Keratinocyte (primary cell): ENCODE measurements around the gene SERPINA1. TPM values are rescaled to one million over a fixed set of nuclear protein-coding genes. Genes with fewer than 3 reads are reported as not detected.

ENCODE experiments used
- DNase-seq: peaks from one replicate; pipeline ENCODE4 v3.0.0-alpha.2; 2011; ENCODE audit warnings: low read depth, missing footprints, low spot score
- FAIRE-seq: peaks from 2 replicates; lab custom pipeline; 2011; peaks lifted over from hg19 to GRCh38; lab: Jason Lieb, UNC
- H2AFZ ChIP-seq: 2 replicates; pipeline ENCODE4 v1.6.0; 2012; ENCODE audit warnings: low read length, control low read depth, inconsistent platforms; ENCODE audit not compliant: control insufficient read depth
- H3K27ac ChIP-seq: 2 replicates; pipeline ENCODE4 v1.5.1; 2011; ENCODE audit warnings: low read length; ENCODE audit not compliant: control insufficient read depth, insufficient read depth
- H3K27me3 ChIP-seq: 3 replicates; pipeline ENCODE4 v1.6.0; 2011; ENCODE audit warnings: low read length; ENCODE audit not compliant: control insufficient read depth, insufficient read depth; ENCODE audit errors: extremely low read depth
- H3K36me3 ChIP-seq, 2 experiments: 2 replicates in 1 of 2; 3 replicates in 1 of 2; pipeline ENCODE4 v1.5.1; 2011; ENCODE audit warnings: low read length in 2 of 2, mild to moderate bottlenecking in 1 of 2; ENCODE audit not compliant: control insufficient read depth in 2 of 2, insufficient read depth in 2 of 2; ENCODE audit errors: extremely low read depth in 1 of 2
- H3K4me1 ChIP-seq: 3 replicates; pipeline ENCODE4 v1.5.1; 2011; ENCODE audit warnings: low read length; ENCODE audit not compliant: control insufficient read depth, insufficient read depth; ENCODE audit errors: extremely low read depth
- H3K4me2 ChIP-seq: 3 replicates; pipeline ENCODE4 v1.6.0; 2011; ENCODE audit warnings: low read depth, low read length; ENCODE audit not compliant: control insufficient read depth, insufficient read depth; ENCODE audit errors: extremely low read depth
- H3K4me3 ChIP-seq, 3 experiments: fragments of 200-600 bp in 1 of 3; sonication (generic) in 1 of 3; 2 replicates in 2 of 3; 3 replicates in 1 of 3; pipeline ENCODE4 v1.5.1; 2011 to 2016; ENCODE audit warnings: low read length in 3 of 3, mild to moderate bottlenecking in 3 of 3, control low read depth in 2 of 3, inconsistent platforms in 1 of 3, low read depth in 1 of 3, mixed read lengths in 1 of 3, mixed run types in 1 of 3, moderate library complexity in 1 of 3; ENCODE audit not compliant: control insufficient read depth in 2 of 3, insufficient read depth in 2 of 3; ENCODE audit errors: extremely low read depth in 1 of 3
- H3K79me2 ChIP-seq: 2 replicates; pipeline ENCODE4 v1.6.0; 2012; ENCODE audit warnings: low read length; ENCODE audit not compliant: control insufficient read depth, insufficient read depth
- H3K9ac ChIP-seq: 3 replicates; pipeline ENCODE4 v1.6.0; 2011; ENCODE audit warnings: low read length; ENCODE audit not compliant: control insufficient read depth, insufficient read depth; ENCODE audit errors: extremely low read depth
- H3K9me1 ChIP-seq: 3 replicates; pipeline ENCODE4 v1.6.0; 2011; ENCODE audit warnings: low read length; ENCODE audit not compliant: control insufficient read depth, insufficient read depth; ENCODE audit errors: extremely low read depth
- H3K9me3 ChIP-seq: 2 replicates; pipeline ENCODE4 v1.5.1; 2012; ENCODE audit warnings: low read depth, low read length; ENCODE audit not compliant: control insufficient read depth
- H4K20me1 ChIP-seq: 3 replicates; pipeline ENCODE4 v1.6.0; 2011; ENCODE audit warnings: low read length; ENCODE audit not compliant: control insufficient read depth, insufficient read depth; ENCODE audit errors: extremely low read depth
- CTCF ChIP-seq, 3 experiments: IDR thresholded peaks in 1 of 3; conservative IDR thresholded peaks in 1 of 3; optimal IDR thresholded peaks in 1 of 3; 2 replicates in 2 of 3; 3 replicates in 1 of 3; pipeline versions ENCODE3 to v1.5.1; 2011; ENCODE audit warnings: low read length in 3 of 3, mild to moderate bottlenecking in 3 of 3, moderate library complexity in 2 of 3, control low read depth in 1 of 3, inconsistent platforms in 1 of 3; ENCODE audit not compliant: insufficient read depth in 2 of 3; ENCODE audit errors: extremely low read depth in 1 of 3
- EZH2 ChIP-seq: IDR thresholded peaks from one replicate; pipeline ENCODE4 v1.6.1; 2012; ENCODE audit warnings: inconsistent platforms, mild to moderate bottlenecking, low read length, moderate library complexity
- dilution Hi-C: fragments of 300-500 bp; cut with MboI; formaldehyde crosslinking; loops from one replicate; pipeline ENCODE4 v1.7.0; 2020; ENCODE audit warnings: low sequenced_read_pairs; ENCODE audit not compliant: extremely low pct_ligation_motif_present
- polyA plus RNA-seq, 5 experiments: library from polyadenylated mRNA; depleted of rRNA in 3 of 5; stranded (reverse) in 3 of 5; stranded (forward) in 1 of 5; unstranded in 1 of 5; fragments of >200 nt; gene quantifications; 1 replicate in 1 of 5; 2 replicates in 3 of 5; 3 replicates in 1 of 5; pipeline versions ENCODE4 v1.2.1 to v1.2.3, GENCODE V29; 2011 to 2012; ENCODE audit warnings: missing spikeins in 2 of 5, low read depth in 1 of 5, low replicate concordance in 1 of 5

SERPINA1 gene
- polyA plus RNA-seq, 1 donor (not counting 4 experiments of a cell fraction or from before 2014, with no cell fraction given) = 0.71 TPM

DNA sequence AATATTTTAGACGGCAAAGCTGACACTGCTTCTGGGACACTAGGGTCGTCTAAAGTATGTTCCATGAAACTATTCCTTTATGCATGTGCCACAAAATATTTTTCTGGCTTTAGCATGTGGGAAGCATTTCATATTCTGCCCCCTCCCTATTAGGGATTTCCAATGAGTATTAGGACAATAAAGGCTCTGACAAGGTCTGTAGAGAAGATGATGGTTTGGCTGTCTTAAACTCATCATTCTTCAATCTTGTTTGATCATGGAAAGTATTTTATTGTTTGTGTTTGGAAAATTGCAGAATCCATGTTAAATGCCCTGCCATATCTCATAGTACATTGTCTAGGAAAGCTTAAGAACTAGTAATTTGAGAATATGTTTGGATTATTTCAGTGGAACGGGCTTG, 22.8 kb downstream of the SERPINA1 start:
- no peak overlapping the region for H3K4me3 ChIP-seq
- no peaks in the 10 kb centered on the region for H3K36me3 ChIP-seq
- no peaks in the 10 kb centered on the region for H3K9me3 ChIP-seq
- no peak for FAIRE-seq
- TF ChIP-seq EZH2 (no peak), CTCF (optimal IDR thresholded peaks at IDR 0.05 in 1 of 3, IDR thresholded peaks at IDR 0.05 in 1 of 3, conservative IDR thresholded peaks at IDR 0.05 in 1 of 3; ENCODE audit: extremely low read depth in 1 of 3, insufficient read depth in 2 of 3, low read length in 3 of 3) (no peak)
- H3K9ac ChIP-seq = no peak overlapping the region
- no peaks in the 10 kb centered on the region for H3K4me1 ChIP-seq
- H3K27me3 ChIP-seq = no peaks in the 10 kb centered on the region
- no peaks in the 10 kb centered on the region for H3K9me1 ChIP-seq
- dilution Hi-C loops = no loop called here
- no peak overlapping the region for H2AFZ ChIP-seq
- DNase-seq = no peak
- no peaks in the 10 kb centered on the region for H3K79me2 ChIP-seq
- H3K27ac ChIP-seq = no peak overlapping the region
- H3K4me2 ChIP-seq = no peak overlapping the region
- no peaks in the 10 kb centered on the region for H4K20me1 ChIP-seq

DNA sequence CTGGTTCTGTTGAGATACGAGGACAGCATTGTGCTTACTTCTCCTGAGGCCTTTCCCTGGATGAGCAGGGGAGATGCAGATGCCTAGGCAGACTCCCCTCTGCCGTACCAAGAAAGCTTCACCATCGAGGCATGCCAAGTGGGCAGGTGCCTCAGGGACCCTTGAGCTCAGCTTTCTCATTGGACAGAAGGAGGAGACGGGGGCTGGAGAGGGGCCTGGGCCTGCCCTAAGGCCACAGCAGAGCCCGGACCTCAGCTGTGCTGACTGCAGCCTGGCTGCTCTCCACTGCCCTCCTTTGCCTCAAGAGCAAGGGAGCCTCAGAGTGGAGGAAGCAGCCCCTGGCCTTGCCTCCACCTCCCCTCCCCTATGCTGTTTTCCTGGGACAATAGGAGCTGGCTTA, 23.4 kb downstream of the SERPINA1 start:
- Histone ChIP-seq H3K9me1 (no peaks in the 10 kb centered on the region), H3K27ac (no peak overlapping the region), H3K79me2 (no peaks in the 10 kb centered on the region), H3K4me1 (no peaks in the 10 kb centered on the region), H3K27me3 (no peaks in the 10 kb centered on the region), H3K4me3 (no peak overlapping the region), H3K36me3 (no peaks in the 10 kb centered on the region), H4K20me1 (no peaks in the 10 kb centered on the region), H3K4me2 (no peak overlapping the region), H2AFZ (no peak overlapping the region), H3K9ac (no peak overlapping the region), H3K9me3 (no peaks in the 10 kb centered on the region)
- dilution Hi-C loops = no loop called here
- FAIRE-seq = no peak
- TF ChIP-seq EZH2 = no peak
- no peak for TF ChIP-seq CTCF (optimal IDR thresholded peaks at IDR 0.05 in 1 of 3, IDR thresholded peaks at IDR 0.05 in 1 of 3, conservative IDR thresholded peaks at IDR 0.05 in 1 of 3; ENCODE audit: extremely low read depth in 1 of 3, insufficient read depth in 2 of 3, low read length in 3 of 3)
- no peak for DNase-seq
